GM12878 (cell line): ENCODE measurements around the gene TLE3. TPM values are rescaled to one million over a fixed set of nuclear protein-coding genes. Genes with fewer than 3 reads are reported as not detected.
"Not testable (repeated sequence)": the region's sequence is repeated elsewhere in the genome, so short reads cannot be mapped to it uniquely, and the experiment has no call there.

ENCODE experiments used
- ATAC-seq: fragments of 200-7000 bp; cut with Tn5 transposase; 3 replicates; pipeline ENCODE4 v1.9.1; 2020; ENCODE audit warnings: mild to moderate bottlenecking, moderate library complexity
- BruUV-seq: library from RNA; stranded (reverse); fragments of 400-500 nt; replicated peaks from 2 replicates; lab custom pipeline; 2021; lab: Mats Ljungman, UMichigan
- CTCF ChIA-PET: fragments of 300-600 bp; sonication (Branson Sonifier 250); formaldehyde crosslinking; extraction: SDS; loops from one replicate; lab custom pipeline; 2021; ENCODE audit warnings: inconsistent platforms; lab: Yijun Ruan, JAX
- POLR2A ChIA-PET: fragments of 350-600 bp; formaldehyde crosslinking; extraction: SDS; loops from one replicate; lab custom pipeline; 2021; ENCODE audit warnings: inconsistent platforms; lab: Charles Lee
- RAD21 ChIA-PET: fragments of 300-600 bp; sonication (Branson Sonifier 250); formaldehyde crosslinking; loops from one replicate; lab custom pipeline; 2023; ENCODE audit warnings: antibody characterized with exemption; ENCODE audit not compliant: unreplicated experiment; lab: Charles Lee
- SMC1A ChIA-PET: fragments of 300-600 bp; sonication (Branson Sonifier 250); formaldehyde crosslinking; loops from one replicate; lab custom pipeline; 2023; ENCODE audit not compliant: unreplicated experiment, uncharacterized antibody; lab: Charles Lee
- DNase-seq: peaks from one replicate; pipeline ENCODE4 v3.0.0-alpha.2; 2011; ENCODE audit warnings: low read depth, low spot score
- FAIRE-seq: peaks from 3 replicates; lab custom pipeline; 2011; peaks lifted over from hg19 to GRCh38; lab: Jason Lieb, UNC
- H2AFZ ChIP-seq: 2 replicates; pipeline ENCODE4 v1.6.0; 2011; ENCODE audit warnings: low read depth, low read length, control low read depth; ENCODE audit not compliant: control insufficient read depth
- H3K27ac ChIP-seq: 2 replicates; pipeline ENCODE4 v1.5.1; 2011; ENCODE audit warnings: control low read depth; ENCODE audit not compliant: control insufficient read depth, insufficient read depth
- H3K27me3 ChIP-seq, 2 experiments: replicated peaks in 1 of 2; 2 replicates each; pipeline versions ENCODE4 v1.6.0 to v1.6.1; 2011; ENCODE audit warnings: low read length in 1 of 2; ENCODE audit not compliant: control insufficient read depth in 2 of 2, insufficient read depth in 2 of 2
- H3K36me3 ChIP-seq, 2 experiments: 2 replicates each; pipeline ENCODE4 v1.5.1; 2011; ENCODE audit warnings: low read length in 1 of 2; ENCODE audit not compliant: control insufficient read depth in 2 of 2, insufficient read depth in 2 of 2
- H3K4me1 ChIP-seq: 2 replicates; pipeline ENCODE4 v1.6.1; 2011; ENCODE audit warnings: mild to moderate bottlenecking, low read length, moderate library complexity, mixed read lengths; ENCODE audit not compliant: control insufficient read depth, insufficient read depth
- H3K4me2 ChIP-seq: 2 replicates; pipeline ENCODE4 v1.6.0; 2011; ENCODE audit warnings: control low read depth; ENCODE audit not compliant: control insufficient read depth, insufficient read depth
- H3K4me3 ChIP-seq: fragments of 200-600 bp; sonication (generic); 2 replicates; pipeline ENCODE4 v1.5.1; 2016
- H3K79me2 ChIP-seq: 2 replicates; pipeline ENCODE4 v1.6.0; 2011; ENCODE audit warnings: low read length; ENCODE audit not compliant: control insufficient read depth, insufficient read depth
- H3K9ac ChIP-seq: 2 replicates; pipeline ENCODE4 v1.8.0; 2011; ENCODE audit warnings: low read length, control low read depth, mixed read lengths; ENCODE audit not compliant: control insufficient read depth, insufficient read depth
- H3K9me3 ChIP-seq: replicated peaks from 3 replicates; pipeline ENCODE4 v1.5.1; 2011; ENCODE audit warnings: mild to moderate bottlenecking, low read length; ENCODE audit not compliant: control insufficient read depth, insufficient read depth
- H4K20me1 ChIP-seq: 2 replicates; pipeline ENCODE4 v1.6.0; 2011; ENCODE audit not compliant: control insufficient read depth, insufficient read depth
- MTA3 ChIP-seq: IDR thresholded peaks from 2 replicates; pipeline ENCODE4 v1.6.1; 2012; ENCODE audit warnings: low read length, inconsistent platforms, borderline replicate concordance
- POU2F2 ChIP-seq: IDR thresholded peaks from 3 replicates; pipeline ENCODE4 v1.6.1; 2011; ENCODE audit warnings: low read depth, mild to moderate bottlenecking, low read length, borderline replicate concordance
- WGBS: methylation state at CpG from one replicate; pipeline ENCODE4 v1.1.6; 2016; ENCODE audit warnings: low lambda C conversion rate; ENCODE audit not compliant: insufficient replicate concordance, insufficient coverage; ENCODE audit errors: missing lambda C conversion rate; 5-methylcytosine and 5-hydroxymethylcytosine counted together
- in situ Hi-C: fragments of 300-500 bp; cut with MboI; formaldehyde crosslinking; loops from 9 replicates; pipeline ENCODE4 v1.14.3; 2018; ENCODE audit warnings: mixed read lengths
- intact Hi-C: fragments of 100-400 bp; cut with micrococcal nuclease; formaldehyde crosslinking; loops from one replicate; pipeline ENCODE4 v1.14.2; 2022; ENCODE audit not compliant: unreplicated experiment
- polyA plus RNA-seq, 11 experiments: library from polyadenylated mRNA; depleted of rRNA in 4 of 11; unstranded in 6 of 11; stranded (reverse) in 5 of 11; fragments of >200 nt; fragmentation: Nextera tagmentation in 4 of 11; fragmentation: Illumina TruSeq in 1 of 11; extraction: Ambion mirVana in 4 of 11; extraction: Trizol in 1 of 11; gene quantifications; 1 replicate in 1 of 11; 2 replicates in 10 of 11; pipeline versions ENCODE4 v1.2.1 to v1.2.3, GENCODE V29; 2011 to 2016; ENCODE audit warnings: inconsistent platforms in 2 of 11, missing spikeins in 2 of 11, low read depth in 1 of 11
- total RNA-seq, 4 experiments: library from RNA; depleted of rRNA in 3 of 4; stranded (reverse); fragments of >200 nt in 3 of 4; fragmentation: Illumina TruSeq in 1 of 4; extraction: Trizol in 1 of 4; gene quantifications; 2 replicates each; pipeline versions ENCODE4 v1.2.1 to v1.2.3, GENCODE V29; 2013 to 2021

TLE3 gene
- total and polyA plus RNA-seq, 10 of the 15 experiments (the other 5 are each of a cell fraction or from before 2014, with no cell fraction given): 1.2 to 65.5 (median 9.7) TPM

GRCh38 chr15:70137021-70137420 lies 39.3 kb upstream of the TLE3 start:
- FAIRE-seq, H3K4me3 ChIP-seq, H3K36me3 ChIP-seq, H3K9ac ChIP-seq, H2AFZ ChIP-seq, intact Hi-C loops, H3K79me2 ChIP-seq, DNase-seq, RAD21 ChIA-PET, H4K20me1 ChIP-seq, in situ Hi-C loops, H3K27me3 ChIP-seq, ATAC-seq, BruUV-seq, CTCF ChIA-PET, H3K4me2 ChIP-seq, H3K27ac ChIP-seq, H3K9me3 ChIP-seq: not testable (repeated sequence)
- peaks cover 22% of the 10 kb centered on the region for H3K4me1 ChIP-seq
- WGBS: 83% methylated on average over 1 of the region's 1 CpG
- SMC1A ChIA-PET: interaction anchor here (1.5 kb wide), 1 partner anchor 9 kb away, joined by 3 read pairs; no protein-coding TSS in a partner anchor
- POLR2A ChIA-PET: interaction anchor here (1.3 kb wide), 1 partner anchor 9 kb away, joined by 3 read pairs; no protein-coding TSS in a partner anchor

GRCh38 chr15:70133781-70134421 lies 36.2 kb upstream of the TLE3 start:
- ChIA-PET CTCF (interaction anchor here (0.6 kb wide), 1 partner anchor 111 kb away, joined by 3 read pairs; no protein-coding TSS in a partner anchor), POLR2A (no interaction called here), SMC1A (interaction anchor here (0.6 to 1.6 kb wide), 2 partner anchors 11 to 22 kb away, joined by 3 to 4 read pairs; no protein-coding TSS in a partner anchor), RAD21 (no interaction called here)
- BruUV-seq: no TSS peak
- Histone ChIP-seq H3K9me3 (no peaks in the 10 kb centered on the region), H3K79me2 (no peaks in the 10 kb centered on the region), H3K4me1 (no peaks in the 10 kb centered on the region), H4K20me1 (no peaks in the 10 kb centered on the region), H3K27ac (no peak overlapping the region), H3K36me3 (no peaks in the 10 kb centered on the region), H2AFZ (no peak overlapping the region), H3K9ac (no peak overlapping the region), H3K4me2 (no peak overlapping the region), H3K27me3 (no peaks in the 10 kb centered on the region; a peak in 1 of 4 replicates), H3K4me3 (no peak overlapping the region)
- intact Hi-C loops (no loop called here), in situ Hi-C loops (no loop called here)
- ATAC-seq (no peak), FAIRE-seq (no peak), DNase-seq (no peak)
- 51% methylated on average over 7 of the region's 7 CpGs for WGBS
- TF ChIP-seq MTA3: no peak
- TF ChIP-seq POU2F2: no peak
